Thyroid gland (tissue), 4 donors: ENCODE measurements around the gene CRYBA4.

ENCODE experiments used
- POLR2A ChIP-seq, 2 donors: fragments of 450-650 bp; IDR thresholded peaks; one replicate each; pipeline ENCODE4 v1.6.1; 2017; ENCODE audit warnings: antibody characterized with exemption in 2 of 2, mild to moderate bottlenecking in 2 of 2, moderate library complexity in 1 of 2
- TF ChIP-seq, protein P1 (sequence below), 6 experiments: fragments of 200-600 bp in 3 of 6; fragments of 450-650 bp in 3 of 6; sonication (generic) in 3 of 6; IDR thresholded peaks; one replicate each; pipeline ENCODE4 v1.5.1; 2016 to 2019; ENCODE audit warnings: antibody characterized with exemption in 6 of 6, mild to moderate bottlenecking in 2 of 6, inconsistent platforms in 1 of 6, moderate library complexity in 1 of 6

DNA sequence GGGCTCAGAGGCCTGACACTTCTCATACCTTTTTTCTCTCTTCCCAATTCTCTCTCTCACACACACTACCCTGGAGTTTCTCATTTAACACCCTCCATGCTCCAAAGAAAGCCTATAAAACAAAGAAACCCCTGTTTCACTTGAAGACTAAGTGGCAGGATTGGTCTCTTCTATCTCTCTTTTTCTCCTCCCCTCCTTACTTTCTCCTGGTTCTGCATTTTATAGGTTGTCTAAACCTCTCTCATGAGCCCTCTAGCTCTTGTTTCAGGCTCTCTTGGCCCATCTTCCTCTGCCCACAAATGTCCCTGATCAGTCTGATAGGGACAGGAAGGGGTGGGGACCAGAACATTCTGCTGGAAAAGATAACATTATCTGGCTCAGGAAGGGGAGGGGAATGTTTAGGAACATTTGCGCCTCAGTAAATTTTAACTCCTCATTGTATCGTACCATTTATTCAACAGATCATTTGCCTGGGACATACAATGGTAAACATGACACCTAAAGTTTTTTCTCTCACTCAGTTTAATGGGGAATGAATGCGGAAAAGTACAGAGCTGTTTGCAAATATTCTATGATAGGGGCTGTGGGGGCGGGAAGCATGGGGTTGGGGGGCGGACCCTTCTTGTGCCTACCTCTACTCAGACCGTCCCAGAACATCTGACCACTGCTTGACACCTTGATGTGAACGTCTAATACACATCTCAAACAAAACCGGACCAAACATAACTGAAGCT lies 10.8 kb downstream of the CRYBA4 start:
- TF ChIP-seq, protein P1, sequence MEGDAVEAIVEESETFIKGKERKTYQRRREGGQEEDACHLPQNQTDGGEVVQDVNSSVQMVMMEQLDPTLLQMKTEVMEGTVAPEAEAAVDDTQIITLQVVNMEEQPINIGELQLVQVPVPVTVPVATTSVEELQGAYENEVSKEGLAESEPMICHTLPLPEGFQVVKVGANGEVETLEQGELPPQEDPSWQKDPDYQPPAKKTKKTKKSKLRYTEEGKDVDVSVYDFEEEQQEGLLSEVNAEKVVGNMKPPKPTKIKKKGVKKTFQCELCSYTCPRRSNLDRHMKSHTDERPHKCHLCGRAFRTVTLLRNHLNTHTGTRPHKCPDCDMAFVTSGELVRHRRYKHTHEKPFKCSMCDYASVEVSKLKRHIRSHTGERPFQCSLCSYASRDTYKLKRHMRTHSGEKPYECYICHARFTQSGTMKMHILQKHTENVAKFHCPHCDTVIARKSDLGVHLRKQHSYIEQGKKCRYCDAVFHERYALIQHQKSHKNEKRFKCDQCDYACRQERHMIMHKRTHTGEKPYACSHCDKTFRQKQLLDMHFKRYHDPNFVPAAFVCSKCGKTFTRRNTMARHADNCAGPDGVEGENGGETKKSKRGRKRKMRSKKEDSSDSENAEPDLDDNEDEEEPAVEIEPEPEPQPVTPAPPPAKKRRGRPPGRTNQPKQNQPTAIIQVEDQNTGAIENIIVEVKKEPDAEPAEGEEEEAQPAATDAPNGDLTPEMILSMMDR (IDR thresholded peaks at IDR 0.05) = no peak
- no peak for TF ChIP-seq POLR2A (IDR thresholded peaks at IDR 0.05)
